ENCODE data around the gene CAMTA1.

CAMTA1 gene

DNA sequence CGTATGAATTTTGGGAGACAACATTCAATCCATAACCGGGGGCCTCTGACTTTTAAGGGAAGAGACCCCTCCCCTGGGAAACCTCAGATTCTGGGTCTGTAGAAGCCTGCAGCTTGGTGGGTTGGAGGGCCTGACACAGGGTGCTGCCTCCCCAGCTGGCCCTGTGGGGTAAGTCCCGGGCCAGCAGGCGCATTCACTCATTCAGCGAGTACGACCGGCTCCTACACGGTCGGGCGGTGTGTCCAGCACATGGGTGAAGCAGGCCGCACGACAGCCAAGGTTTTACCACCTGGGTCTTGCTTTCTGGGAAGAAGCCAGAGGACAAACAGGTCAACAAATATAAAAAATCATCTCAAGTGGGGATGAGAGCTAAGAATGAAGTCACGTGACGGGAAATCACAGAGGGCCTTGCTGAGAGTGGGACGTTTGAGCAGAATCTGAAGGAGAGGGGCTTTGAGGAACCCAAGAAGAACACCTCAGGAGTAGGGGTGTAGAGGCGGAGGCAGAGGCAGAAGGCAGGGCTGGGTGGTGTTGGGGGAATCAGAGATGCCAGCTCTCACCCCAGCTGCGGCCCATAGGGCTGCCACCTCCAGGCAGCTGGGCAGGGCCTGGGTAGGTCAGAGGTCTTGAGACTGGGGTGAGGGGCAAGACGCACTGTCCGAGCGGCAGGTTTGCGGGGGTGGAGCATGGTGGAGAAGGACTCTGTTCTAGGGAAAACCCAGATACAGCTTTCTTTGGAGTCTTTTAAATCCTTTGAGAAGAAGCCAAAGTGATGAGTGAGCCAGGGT, 652.5 kb downstream of the CAMTA1 start:
- Histone ChIP-seq H3K27ac (ENCODE audit: low read length) (no peak overlapping the region), H3K9me3 (ENCODE audit: control insufficient read depth in 1 of 2, low read length in 2 of 2) (no peaks in the 10 kb centered on the region), H3K4me1 (ENCODE audit: control insufficient read depth in 1 of 2, insufficient read depth in 2 of 2, low read length in 2 of 2) (no peaks in the 10 kb centered on the region), H3K4me3 (ENCODE audit: low read depth in 1 of 2, low read length in 2 of 2) (no peak overlapping the region), H3K27me3 (ENCODE audit: low read depth, low read length) (no peaks in the 10 kb centered on the region), H3K36me3 (ENCODE audit: control insufficient read depth in 1 of 2, insufficient read depth in 2 of 2, low read length in 2 of 2) (no peaks in the 10 kb centered on the region)

DNA sequence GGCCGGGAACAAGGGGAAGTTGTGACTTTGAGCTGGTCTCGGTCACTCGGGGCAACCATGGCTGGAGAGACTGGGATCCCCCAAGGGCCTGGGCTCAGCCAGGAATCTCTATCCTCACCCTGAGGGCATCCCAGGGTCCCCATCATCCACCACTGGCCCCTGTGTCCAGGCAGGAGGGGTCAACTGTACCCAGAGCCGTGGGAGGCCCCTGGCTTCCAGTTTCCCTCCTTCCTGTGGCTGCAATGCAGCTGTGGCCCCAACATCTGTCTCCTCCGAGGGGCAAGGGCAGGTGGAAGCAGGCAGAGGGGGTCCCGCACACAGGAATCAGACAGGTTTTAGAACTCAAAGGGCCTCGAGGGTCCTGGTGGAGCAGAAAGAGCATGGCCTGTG, 653.1 kb downstream of the CAMTA1 start:
- Histone ChIP-seq H3K27me3 (ENCODE audit: low read depth, low read length) (no peaks in the 10 kb centered on the region), H3K9me3 (ENCODE audit: control insufficient read depth in 1 of 2, low read length in 2 of 2) (no peaks in the 10 kb centered on the region), H3K4me1 (ENCODE audit: control insufficient read depth in 1 of 2, insufficient read depth in 2 of 2, low read length in 2 of 2) (no peaks in the 10 kb centered on the region), H3K36me3 (ENCODE audit: control insufficient read depth in 1 of 2, insufficient read depth in 2 of 2, low read length in 2 of 2) (no peaks in the 10 kb centered on the region), H3K27ac (ENCODE audit: low read length) (no peak overlapping the region), H3K4me3 (ENCODE audit: low read depth in 1 of 2, low read length in 2 of 2) (no peak overlapping the region)

DNA sequence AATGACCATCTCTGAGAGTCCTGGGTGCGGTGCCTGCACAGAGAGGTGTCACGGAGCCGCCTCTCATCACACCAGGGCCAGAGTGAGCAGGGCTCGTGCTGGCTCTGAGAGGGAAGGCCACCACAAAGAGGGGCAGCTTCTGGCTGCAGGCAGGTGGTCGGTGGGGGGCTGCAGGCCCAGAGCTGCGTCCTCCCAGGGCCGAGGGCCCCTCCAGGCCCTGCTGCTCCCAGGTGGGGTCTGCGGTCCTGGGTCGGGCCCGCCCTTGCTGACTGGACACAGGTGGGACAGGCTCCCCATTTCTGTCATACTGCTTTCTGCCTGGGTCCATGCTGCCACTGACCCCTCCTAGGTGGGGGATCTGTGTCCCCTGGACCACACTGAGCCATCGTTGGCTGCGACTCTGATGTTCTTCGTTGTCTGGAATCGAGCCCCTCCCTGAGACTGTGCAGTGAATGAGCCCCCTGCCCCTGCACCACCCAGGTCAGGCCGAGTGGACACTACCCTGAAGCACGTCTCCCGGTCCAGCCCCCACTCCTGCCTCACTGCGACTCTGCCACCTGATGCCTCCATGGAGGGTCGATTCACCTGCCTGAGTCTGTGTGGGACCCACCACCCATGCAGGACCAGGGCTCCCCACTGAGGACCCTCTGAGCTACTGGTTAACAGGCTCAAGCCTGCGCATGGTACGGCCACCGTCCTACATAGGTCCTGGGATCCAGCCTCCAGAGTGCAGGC, 653.8 kb downstream of the CAMTA1 start:
- no peaks in the 10 kb centered on the region for H3K9me3 ChIP-seq (ENCODE audit: control insufficient read depth in 1 of 2, low read length in 2 of 2)
- no peak overlapping the region for H3K27ac ChIP-seq (ENCODE audit: low read length)
- no peaks in the 10 kb centered on the region for H3K4me1 ChIP-seq (ENCODE audit: control insufficient read depth in 1 of 2, insufficient read depth in 2 of 2, low read length in 2 of 2)
- H3K27me3 ChIP-seq (ENCODE audit: low read depth, low read length): no peaks in the 10 kb centered on the region
- H3K4me3 ChIP-seq (ENCODE audit: low read depth in 1 of 2, low read length in 2 of 2): no peak overlapping the region
- no peaks in the 10 kb centered on the region for H3K36me3 ChIP-seq (ENCODE audit: control insufficient read depth in 1 of 2, insufficient read depth in 2 of 2, low read length in 2 of 2)

GRCh38 chr1:7440154-7440553, 654.9 kb downstream of the CAMTA1 start:
- Histone ChIP-seq H3K36me3 (ENCODE audit: control insufficient read depth in 1 of 2, insufficient read depth in 2 of 2, low read length in 2 of 2) (no peaks in the 10 kb centered on the region), H3K4me3 (ENCODE audit: low read depth in 1 of 2, low read length in 2 of 2) (no peak overlapping the region), H3K27ac (ENCODE audit: low read length) (no peak overlapping the region), H3K4me1 (ENCODE audit: control insufficient read depth in 1 of 2, insufficient read depth in 2 of 2, low read length in 2 of 2) (no peaks in the 10 kb centered on the region), H3K27me3 (ENCODE audit: low read depth, low read length) (no peaks in the 10 kb centered on the region), H3K9me3 (ENCODE audit: control insufficient read depth in 1 of 2, low read length in 2 of 2) (no peaks in the 10 kb centered on the region)

- no peaks in the 10 kb centered on the region for H3K27me3 ChIP-seq (ENCODE audit: low read depth, low read length)
- H3K27ac ChIP-seq (ENCODE audit: low read length): no peak overlapping the region
- H3K36me3 ChIP-seq (ENCODE audit: control insufficient read depth in 1 of 2, insufficient read depth in 2 of 2, low read length in 2 of 2): no peaks in the 10 kb centered on the region
- H3K4me3 ChIP-seq (ENCODE audit: low read depth in 1 of 2, low read length in 2 of 2): no peak overlapping the region
- H3K9me3 ChIP-seq (ENCODE audit: control insufficient read depth in 1 of 2, low read length in 2 of 2): no peaks in the 10 kb centered on the region
- no peaks in the 10 kb centered on the region for H3K4me1 ChIP-seq (ENCODE audit: control insufficient read depth in 1 of 2, insufficient read depth in 2 of 2, low read length in 2 of 2)
Observed at GRCh38 chr1:7441143-7441841, 656.0 kb downstream of the CAMTA1 start.

- H3K36me3 ChIP-seq (ENCODE audit: control insufficient read depth in 1 of 2, insufficient read depth in 2 of 2, low read length in 2 of 2): no peaks in the 10 kb centered on the region
- no peak overlapping the region for H3K4me3 ChIP-seq (ENCODE audit: low read depth in 1 of 2, low read length in 2 of 2)
- no peak overlapping the region for H3K27ac ChIP-seq (ENCODE audit: low read length)
Observed at GRCh38 chr1:7442036-7442435, 656.8 kb downstream of the CAMTA1 start.

DNA sequence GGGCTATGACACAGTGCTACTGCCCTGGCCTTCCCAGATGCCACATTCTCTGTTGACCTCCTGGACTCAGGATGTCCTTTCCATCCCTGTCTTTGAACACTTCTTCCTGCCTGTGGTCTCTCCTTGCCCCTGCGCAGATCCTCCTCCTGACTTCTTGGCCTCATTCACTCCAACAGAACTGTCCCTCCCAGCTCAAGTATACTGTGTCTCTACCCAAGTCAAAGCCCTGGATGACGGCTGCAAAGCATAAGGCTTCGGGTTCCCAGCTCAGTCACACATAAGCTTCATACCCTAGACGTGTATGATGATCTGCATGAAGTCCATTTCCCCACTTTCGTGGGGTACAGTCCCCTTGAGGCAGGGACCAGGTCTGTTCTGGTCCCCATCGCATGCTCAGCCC, 657.7 kb downstream of the CAMTA1 start:
- H3K4me3 ChIP-seq (ENCODE audit: low read depth in 1 of 2, low read length in 2 of 2): no peak overlapping the region
- no peaks in the 10 kb centered on the region for H3K27me3 ChIP-seq (ENCODE audit: low read depth, low read length)
- H3K36me3 ChIP-seq (ENCODE audit: control insufficient read depth in 1 of 2, insufficient read depth in 2 of 2, low read length in 2 of 2): no peaks in the 10 kb centered on the region
- no peaks in the 10 kb centered on the region for H3K4me1 ChIP-seq (ENCODE audit: control insufficient read depth in 1 of 2, insufficient read depth in 2 of 2, low read length in 2 of 2)
- no peaks in the 10 kb centered on the region for H3K9me3 ChIP-seq (ENCODE audit: control insufficient read depth in 1 of 2, low read length in 2 of 2)
- no peak overlapping the region for H3K27ac ChIP-seq (ENCODE audit: low read length)

More at GRCh38 chr1:7442036-7442435, 656.8 kb downstream of the CAMTA1 start:
- Histone ChIP-seq H3K27me3 (ENCODE audit: low read depth, low read length) (no peaks in the 10 kb centered on the region), H3K9me3 (ENCODE audit: control insufficient read depth in 1 of 2, low read length in 2 of 2) (no peaks in the 10 kb centered on the region), H3K4me1 (ENCODE audit: control insufficient read depth in 1 of 2, insufficient read depth in 2 of 2, low read length in 2 of 2) (no peaks in the 10 kb centered on the region)

GRCh38 chr1:7444363-7444762, 659.1 kb downstream of the CAMTA1 start:
- Histone ChIP-seq H3K4me3 (ENCODE audit: low read depth in 1 of 2, low read length in 2 of 2) (no peak overlapping the region), H3K4me1 (ENCODE audit: control insufficient read depth in 1 of 2, insufficient read depth in 2 of 2, low read length in 2 of 2) (no peaks in the 10 kb centered on the region), H3K27ac (ENCODE audit: low read length) (no peak overlapping the region), H3K9me3 (ENCODE audit: control insufficient read depth in 1 of 2, low read length in 2 of 2) (no peaks in the 10 kb centered on the region), H3K27me3 (ENCODE audit: low read depth, low read length) (no peaks in the 10 kb centered on the region), H3K36me3 (ENCODE audit: control insufficient read depth in 1 of 2, insufficient read depth in 2 of 2, low read length in 2 of 2) (no peaks in the 10 kb centered on the region)

DNA sequence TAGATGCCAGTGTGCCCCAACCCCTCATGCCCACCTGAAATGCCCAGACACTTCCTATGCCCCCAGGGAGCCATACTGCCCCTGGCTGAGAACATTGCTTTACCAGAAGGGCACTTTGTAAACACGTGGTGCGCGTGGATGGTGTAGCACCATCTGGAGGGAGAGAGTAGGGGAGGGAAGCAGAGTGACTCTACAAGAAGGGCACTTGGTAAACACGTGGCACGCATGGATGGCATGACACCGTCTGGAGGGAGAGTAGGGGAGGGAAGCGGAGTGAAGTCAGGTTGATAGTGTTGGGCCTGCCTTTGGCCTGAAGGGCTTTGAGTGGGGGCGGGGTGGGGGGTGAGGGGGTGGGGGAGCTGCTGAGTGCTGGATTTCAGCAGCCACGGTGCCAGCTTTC, 661.8 kb downstream of the CAMTA1 start:
- Histone ChIP-seq H3K36me3 (ENCODE audit: control insufficient read depth in 1 of 2, insufficient read depth in 2 of 2, low read length in 2 of 2) (no peaks in the 10 kb centered on the region), H3K27ac (ENCODE audit: low read length) (no peak overlapping the region), H3K4me1 (ENCODE audit: control insufficient read depth in 1 of 2, insufficient read depth in 2 of 2, low read length in 2 of 2) (no peaks in the 10 kb centered on the region), H3K9me3 (ENCODE audit: control insufficient read depth in 1 of 2, low read length in 2 of 2) (no peaks in the 10 kb centered on the region), H3K4me3 (ENCODE audit: low read depth in 1 of 2, low read length in 2 of 2) (no peak overlapping the region), H3K27me3 (ENCODE audit: low read depth, low read length) (no peaks in the 10 kb centered on the region)

- Histone ChIP-seq H3K4me1 (ENCODE audit: control insufficient read depth in 1 of 2, insufficient read depth in 2 of 2, low read length in 2 of 2) (no peaks in the 10 kb centered on the region), H3K36me3 (ENCODE audit: control insufficient read depth in 1 of 2, insufficient read depth in 2 of 2, low read length in 2 of 2) (no peaks in the 10 kb centered on the region), H3K9me3 (ENCODE audit: control insufficient read depth in 1 of 2, low read length in 2 of 2) (no peaks in the 10 kb centered on the region), H3K4me3 (ENCODE audit: low read depth in 1 of 2, low read length in 2 of 2) (no peak overlapping the region), H3K27me3 (ENCODE audit: low read depth, low read length) (no peaks in the 10 kb centered on the region), H3K27ac (ENCODE audit: low read length) (no peak overlapping the region)
Observed at GRCh38 chr1:7447736-7448135, 662.5 kb downstream of the CAMTA1 start.

DNA sequence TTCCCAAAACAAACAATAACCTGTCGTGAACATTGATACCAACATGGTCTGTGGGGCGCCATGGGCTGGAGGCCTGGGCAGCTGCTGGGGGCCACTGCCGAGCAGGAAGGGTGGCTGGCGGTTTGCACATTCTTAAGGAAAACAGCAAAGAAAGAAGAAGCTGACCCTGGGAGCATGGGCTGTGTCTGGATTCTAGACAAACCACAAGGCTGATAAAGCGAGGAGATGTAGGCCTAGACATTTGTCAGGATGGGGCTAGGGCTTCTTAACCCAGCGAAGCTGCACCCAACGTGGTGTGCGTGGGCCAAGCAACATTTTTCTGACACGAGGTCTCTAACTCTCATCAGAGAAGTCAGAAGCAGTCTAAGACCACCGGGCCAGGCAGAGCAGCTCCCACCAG, 663.7 kb downstream of the CAMTA1 start:
- no peaks in the 10 kb centered on the region for H3K4me1 ChIP-seq (ENCODE audit: control insufficient read depth in 1 of 2, insufficient read depth in 2 of 2, low read length in 2 of 2)
- H3K4me3 ChIP-seq (ENCODE audit: low read depth in 1 of 2, low read length in 2 of 2): no peak overlapping the region
- no peaks in the 10 kb centered on the region for H3K27me3 ChIP-seq (ENCODE audit: low read depth, low read length)
- no peaks in the 10 kb centered on the region for H3K9me3 ChIP-seq (ENCODE audit: control insufficient read depth in 1 of 2, low read length in 2 of 2)
- H3K27ac ChIP-seq (ENCODE audit: low read length): no peak overlapping the region
- H3K36me3 ChIP-seq (ENCODE audit: control insufficient read depth in 1 of 2, insufficient read depth in 2 of 2, low read length in 2 of 2): no peaks in the 10 kb centered on the region

Measured in muscle layer of duodenum (tissue), 2 donors.